ENCODE data around the gene MZT2B.
A peak's percentile ranks its signal among the peaks of the same experiment; 100 is the strongest.
"Not testable (repeated sequence)": the region's sequence is repeated elsewhere in the genome, so short reads cannot be mapped to it uniquely, and the experiment has no call there.

The MZT2B gene

GRCh38 chr2:130181880-130182682 lies at the start of gene MZT2B:
Gene MZT2B, plus strand, starts transcription at chr2:130182262. Its CDS starts 21 bp downstream, at chr2:130182283.
- DNase-seq (ENCODE audit: low read depth), result peak; percentile 84
- peak within 1 kb of the TSS; percentile 92 for H3K4me3 ChIP-seq (replicated peaks; ENCODE audit: low read depth, low read length)
- peak; percentile 17 for TF ChIP-seq CTCF (IDR thresholded peaks at IDR 0.05; ENCODE audit: low read length, missing control alignments)

GRCh38 chr2:130135692-130136541 lies 46.1 kb upstream of the MZT2B start:
- H3K4me3 ChIP-seq (replicated peaks; ENCODE audit: low read depth, low read length), result no peak overlapping the region
- DNase-seq (ENCODE audit: low read depth), result no peak
- TF ChIP-seq CTCF (IDR thresholded peaks at IDR 0.05; ENCODE audit: low read length, missing control alignments), result no peak

GRCh38 chr2:130136546-130136945 lies 45.5 kb upstream of the MZT2B start:
- not testable (repeated sequence) for DNase-seq (ENCODE audit: low read depth); H3K4me3 ChIP-seq (replicated peaks; ENCODE audit: low read depth, low read length)

- DNase-seq (ENCODE audit: low read depth); H3K4me3 ChIP-seq (replicated peaks; ENCODE audit: low read depth, low read length): not testable (repeated sequence)
Measured at GRCh38 chr2:130137118-130137517, 44.9 kb upstream of the MZT2B start.

GRCh38 chr2:130138326-130138725 lies 43.7 kb upstream of the MZT2B start:
- not testable (repeated sequence) for DNase-seq (ENCODE audit: low read depth); H3K4me3 ChIP-seq (replicated peaks; ENCODE audit: low read depth, low read length)

GRCh38 chr2:130138841-130139251 lies 43.2 kb upstream of the MZT2B start:
- not testable (repeated sequence) for DNase-seq (ENCODE audit: low read depth)

GRCh38 chr2:130139331-130140280 lies 42.5 kb upstream of the MZT2B start:
- not testable (repeated sequence) for DNase-seq (ENCODE audit: low read depth); H3K4me3 ChIP-seq (replicated peaks; ENCODE audit: low read depth, low read length)

More at GRCh38 chr2:130138841-130139251, 43.2 kb upstream of the MZT2B start:
- H3K4me3 ChIP-seq (replicated peaks; ENCODE audit: low read depth, low read length), result not testable (repeated sequence)

GRCh38 chr2:130140516-130140915 lies 41.5 kb upstream of the MZT2B start:
- not testable (repeated sequence) for DNase-seq (ENCODE audit: low read depth); H3K4me3 ChIP-seq (replicated peaks; ENCODE audit: low read depth, low read length)

GRCh38 chr2:130141002-130141401 lies 41.1 kb upstream of the MZT2B start:
- DNase-seq (ENCODE audit: low read depth); H3K4me3 ChIP-seq (replicated peaks; ENCODE audit: low read depth, low read length): not testable (repeated sequence)

- not testable (repeated sequence) for H3K4me3 ChIP-seq (replicated peaks; ENCODE audit: low read depth, low read length); DNase-seq (ENCODE audit: low read depth)
Measured at GRCh38 chr2:130141645-130142370, 40.3 kb upstream of the MZT2B start.

GRCh38 chr2:130142396-130143265 lies 39.4 kb upstream of the MZT2B start:
- not testable (repeated sequence) for DNase-seq (ENCODE audit: low read depth); H3K4me3 ChIP-seq (replicated peaks; ENCODE audit: low read depth, low read length)

GRCh38 chr2:130143266-130144039 lies 38.6 kb upstream of the MZT2B start:
- DNase-seq (ENCODE audit: low read depth), result peak; percentile 9
- H3K4me3 ChIP-seq (replicated peaks; ENCODE audit: low read depth, low read length), result peak overlapping the region; percentile 30

- DNase-seq (ENCODE audit: low read depth), result peak; percentile 23
- H3K4me3 ChIP-seq (replicated peaks; ENCODE audit: low read depth, low read length), result peak within 1 kb of the TSS; percentile 44
Measured at GRCh38 chr2:130145006-130145414, 37.1 kb upstream of the MZT2B start, which contains the start of gene CCDC74B. Gene CCDC74B, minus strand, starts transcription at chr2:130145112. Its CDS starts 116 bp downstream, at chr2:130144996.
